ENCODE results near the gene MIB2. TPM values are rescaled to one million over a fixed set of nuclear protein-coding genes. Genes with fewer than 3 reads are reported as not detected.

Gene MIB2
- total RNA-seq, 1 experiment from 2014 or later = 74.5 TPM

GRCh38 chr1:1621173-1622009, 6.1 kb downstream of the MIB2 start:
- no peaks in the 10 kb centered on the region for H3K36me3 ChIP-seq (ENCODE audit: control insufficient read depth, insufficient read depth, low read length)
- H3K9me3 ChIP-seq (ENCODE audit: control insufficient read depth, insufficient read depth, low read depth, low read length) = no peaks in the 10 kb centered on the region
- no TSS peak for BruUV-seq (replicated peaks)
- TF ChIP-seq TCF7L2 (IDR thresholded peaks at IDR 0.05; ENCODE audit: low read depth, low read length) = no peak
- TF ChIP-seq POLR2AphosphoS5 (IDR thresholded peaks at IDR 0.05; ENCODE audit: low read depth, low read length) = no peak
- no peak for TF ChIP-seq CTCF (IDR thresholded peaks at IDR 0.05)
- TF ChIP-seq REST (IDR thresholded peaks at IDR 0.05; ENCODE audit: insufficient read depth in 1 of 2, low read depth in 2 of 2, low read length in 1 of 2) = no peak
- TF ChIP-seq SIN3A (IDR thresholded peaks at IDR 0.05; ENCODE audit: borderline replicate concordance, insufficient read depth, low read depth, low read length) = no peak
- ATAC-seq (no peak), DNase-seq (ENCODE audit: low read depth, low spot score) (no peak)
- in situ Hi-C loops (cut with HindIII; ENCODE audit: low pct_unique_long_range_greater_than_20kb, low sequenced_read_pairs) (no loop called here), intact Hi-C loops (cut with micrococcal nuclease; ENCODE audit: unreplicated experiment) (no loop called here)
- peaks cover 10% of the 10 kb centered on the region; the same call in 1 of the 2 replicates for H3K4me1 ChIP-seq (ENCODE audit: control insufficient read depth, insufficient read depth, low read length)
- no peak overlapping the region for H3K4me3 ChIP-seq (ENCODE audit: low read depth in 2 of 2, low read length in 2 of 2)
- CTCF ChIA-PET = interaction anchor here (0.8 kb wide), 1 partner anchor 1026 kb away, joined by 3 read pairs; no protein-coding TSS in a partner anchor
- no peak overlapping the region for H3K27ac ChIP-seq (ENCODE audit: low read length)
- no peaks in the 10 kb centered on the region for H3K27me3 ChIP-seq (ENCODE audit: control insufficient read depth, insufficient read depth, low read length)
- POLR2A ChIA-PET = no interaction called here

GRCh38 chr1:1622010-1622787, 6.9 kb downstream of the MIB2 start:
- ATAC-seq = no peak
- Histone ChIP-seq H3K4me3 (ENCODE audit: low read depth in 2 of 2, low read length in 2 of 2) (no peak overlapping the region), H3K36me3 (ENCODE audit: control insufficient read depth, insufficient read depth, low read length) (no peaks in the 10 kb centered on the region), H3K9me3 (ENCODE audit: control insufficient read depth, insufficient read depth, low read depth, low read length) (no peaks in the 10 kb centered on the region), H3K27ac (ENCODE audit: low read length) (no peak overlapping the region), H3K27me3 (ENCODE audit: control insufficient read depth, insufficient read depth, low read length) (no peaks in the 10 kb centered on the region), H3K4me1 (ENCODE audit: control insufficient read depth, insufficient read depth, low read length) (0 out of 2 replicates have a peak, but pooled peaks cover 2% of the 10 kb centered on the region)
- no peak for DNase-seq (ENCODE audit: low read depth, low spot score)
- in situ Hi-C loops (cut with HindIII; ENCODE audit: low pct_unique_long_range_greater_than_20kb, low sequenced_read_pairs) = no loop called here
- POLR2A ChIA-PET = no interaction called here
- no TSS peak for BruUV-seq (replicated peaks)
- TF ChIP-seq TCF7L2 (IDR thresholded peaks at IDR 0.05; ENCODE audit: low read depth, low read length) = no peak
- intact Hi-C loops (cut with micrococcal nuclease; ENCODE audit: unreplicated experiment) = no loop called here
- CTCF ChIA-PET = no interaction called here

- H3K27me3 ChIP-seq (ENCODE audit: control insufficient read depth, insufficient read depth, low read length) = no peaks in the 10 kb centered on the region
- no peaks in the 10 kb centered on the region for H3K9me3 ChIP-seq (ENCODE audit: control insufficient read depth, insufficient read depth, low read depth, low read length)
- intact Hi-C loops (cut with micrococcal nuclease; ENCODE audit: unreplicated experiment) = no loop called here
- in situ Hi-C loops (cut with HindIII; ENCODE audit: low pct_unique_long_range_greater_than_20kb, low sequenced_read_pairs) = no loop called here
- H3K4me1 ChIP-seq (ENCODE audit: control insufficient read depth, insufficient read depth, low read length) = no peaks in the 10 kb centered on the region
- BruUV-seq (replicated peaks) = no TSS peak
- TF ChIP-seq REST (IDR thresholded peaks at IDR 0.05; ENCODE audit: insufficient read depth in 1 of 2, low read depth in 2 of 2, low read length in 1 of 2) (no peak), TCF7L2 (IDR thresholded peaks at IDR 0.05; ENCODE audit: low read depth, low read length) (no peak), CTCF (IDR thresholded peaks at IDR 0.05) (no peak), POLR2AphosphoS5 (IDR thresholded peaks at IDR 0.05; ENCODE audit: low read depth, low read length) (no peak), SIN3A (IDR thresholded peaks at IDR 0.05; ENCODE audit: borderline replicate concordance, insufficient read depth, low read depth, low read length) (no peak)
- ChIA-PET POLR2A (no interaction called here), CTCF (no interaction called here)
- no peak overlapping the region for H3K27ac ChIP-seq (ENCODE audit: low read length)
- DNase-seq (ENCODE audit: low read depth, low spot score) (no peak), ATAC-seq (no peak)
- no peaks in the 10 kb centered on the region for H3K36me3 ChIP-seq (ENCODE audit: control insufficient read depth, insufficient read depth, low read length)
- no peak overlapping the region for H3K4me3 ChIP-seq (ENCODE audit: low read depth in 2 of 2, low read length in 2 of 2)
Observed at GRCh38 chr1:1622788-1623094, 7.4 kb downstream of the MIB2 start.
